HG03045 (cell line): ENCODE data around the gene SLC2A8.

Experiments used
- ATAC-seq: cut with Tn5 transposase; IDR thresholded peaks from one replicate; pipeline ENCODE4 v1.9.1; 2021; ENCODE audit warnings: mild to moderate bottlenecking, moderate library complexity; ENCODE audit not compliant: unreplicated experiment

Gene SLC2A8

GRCh38 chr9:127451858-127452656 lies 55.1 kb downstream of the SLC2A8 start:
- ATAC-seq = peak; percentile 2

DNA sequence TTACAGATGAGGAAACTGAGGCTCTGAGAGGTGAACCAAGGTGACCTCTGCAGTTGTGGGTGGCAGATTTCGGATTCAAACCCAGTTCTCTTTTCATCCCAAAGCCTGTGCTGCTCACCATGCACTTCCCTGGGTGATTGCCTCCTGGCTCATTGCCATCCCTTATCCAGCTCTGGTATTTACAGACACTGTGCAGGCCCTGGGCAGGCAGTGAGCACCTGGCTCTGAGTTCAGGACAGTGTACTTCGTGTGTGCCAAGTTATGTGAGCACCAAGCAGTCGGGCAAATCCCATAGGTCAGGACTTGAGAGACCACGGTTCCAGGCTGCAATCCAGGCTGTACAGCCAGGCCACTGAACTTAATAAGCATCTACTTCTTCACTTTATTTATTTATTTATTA lies 55.7 kb downstream of the SLC2A8 start:
- ATAC-seq = no peak

- no peak for ATAC-seq
Measured at GRCh38 chr9:127455324-127455992, 58.5 kb downstream of the SLC2A8 start.

DNA sequence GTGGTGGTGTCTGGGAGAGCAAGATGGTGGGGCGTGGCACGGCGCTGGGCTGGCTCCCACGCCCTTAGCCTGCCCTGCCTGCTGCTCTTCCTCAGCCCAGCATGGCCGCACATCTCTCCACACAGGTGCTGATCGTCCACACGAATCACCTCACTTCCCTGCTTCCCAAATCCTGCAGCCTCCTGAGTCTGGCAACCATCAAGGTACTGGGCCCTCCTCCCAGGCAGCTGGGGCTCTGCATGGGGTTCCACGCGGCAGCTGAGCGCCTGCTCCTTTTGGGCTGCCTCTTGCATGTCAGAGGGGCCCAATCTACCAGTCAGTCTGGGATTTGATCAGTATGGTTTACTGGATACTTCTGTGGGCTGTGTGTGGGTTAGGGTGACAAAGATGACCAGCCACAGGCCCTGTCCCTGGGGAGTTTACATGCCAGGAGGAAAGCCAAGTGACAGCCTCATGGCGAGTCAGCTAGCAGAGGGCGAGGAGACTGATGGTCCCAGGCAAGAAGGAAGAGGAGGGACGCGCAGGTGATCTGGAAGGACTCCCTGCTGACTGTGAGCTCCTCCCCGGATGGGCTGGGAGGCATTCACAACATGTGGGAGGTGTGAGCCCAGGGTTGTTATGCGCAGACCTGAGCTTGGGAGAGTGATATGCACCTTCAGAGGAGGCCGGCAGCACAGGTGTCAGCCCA lies 60.4 kb downstream of the SLC2A8 start:
- no peak for ATAC-seq
